GM12801 (cell line): Measurements from ENCODE around the gene SMARCD2.

ENCODE experiments used
- TF ChIP-seq, protein P1 (sequence below): IDR thresholded peaks from one replicate; pipeline ENCODE4 v1.5.1; 2011; ENCODE audit warnings: control low read depth; ENCODE audit not compliant: insufficient read length; ENCODE audit errors: extremely low read depth

SMARCD2 gene

GRCh38 chr17:63822537-63822936, 19.9 kb downstream of the SMARCD2 start:
- TF ChIP-seq, protein P1, sequence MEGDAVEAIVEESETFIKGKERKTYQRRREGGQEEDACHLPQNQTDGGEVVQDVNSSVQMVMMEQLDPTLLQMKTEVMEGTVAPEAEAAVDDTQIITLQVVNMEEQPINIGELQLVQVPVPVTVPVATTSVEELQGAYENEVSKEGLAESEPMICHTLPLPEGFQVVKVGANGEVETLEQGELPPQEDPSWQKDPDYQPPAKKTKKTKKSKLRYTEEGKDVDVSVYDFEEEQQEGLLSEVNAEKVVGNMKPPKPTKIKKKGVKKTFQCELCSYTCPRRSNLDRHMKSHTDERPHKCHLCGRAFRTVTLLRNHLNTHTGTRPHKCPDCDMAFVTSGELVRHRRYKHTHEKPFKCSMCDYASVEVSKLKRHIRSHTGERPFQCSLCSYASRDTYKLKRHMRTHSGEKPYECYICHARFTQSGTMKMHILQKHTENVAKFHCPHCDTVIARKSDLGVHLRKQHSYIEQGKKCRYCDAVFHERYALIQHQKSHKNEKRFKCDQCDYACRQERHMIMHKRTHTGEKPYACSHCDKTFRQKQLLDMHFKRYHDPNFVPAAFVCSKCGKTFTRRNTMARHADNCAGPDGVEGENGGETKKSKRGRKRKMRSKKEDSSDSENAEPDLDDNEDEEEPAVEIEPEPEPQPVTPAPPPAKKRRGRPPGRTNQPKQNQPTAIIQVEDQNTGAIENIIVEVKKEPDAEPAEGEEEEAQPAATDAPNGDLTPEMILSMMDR: no peak

- TF ChIP-seq, protein P1: no peak
Observed at GRCh38 chr17:63821804-63822203, 20.7 kb downstream of the SMARCD2 start.

- TF ChIP-seq, protein P1: no peak
Observed at GRCh38 chr17:63820963-63821561, 21.4 kb downstream of the SMARCD2 start.

GRCh38 chr17:63819585-63820537, 22.6 kb downstream of the SMARCD2 start:
- TF ChIP-seq, protein P1: no peak

DNA sequence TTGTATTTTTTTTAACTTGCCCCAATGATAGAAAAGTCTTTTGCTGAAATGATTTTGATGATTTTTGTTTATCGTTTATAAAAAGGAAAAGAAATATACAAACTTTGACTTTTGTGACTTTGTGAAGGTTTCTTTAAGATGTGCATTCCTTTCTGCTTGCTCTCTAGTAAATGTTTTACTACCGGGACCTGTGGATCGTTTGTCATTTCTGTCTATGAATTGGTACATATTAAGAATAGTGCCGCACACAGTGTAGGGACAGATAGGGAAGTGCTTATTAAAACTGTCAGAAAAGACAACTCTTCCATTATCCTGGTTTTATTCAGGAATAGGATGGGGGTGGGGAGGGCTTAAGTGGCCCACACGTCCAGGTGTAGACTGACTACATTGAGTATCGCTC, 23.4 kb downstream of the SMARCD2 start:
- TF ChIP-seq, protein P1: no peak

GRCh38 chr17:63817736-63818385, 24.6 kb downstream of the SMARCD2 start:
- TF ChIP-seq, protein P1: no peak

DNA sequence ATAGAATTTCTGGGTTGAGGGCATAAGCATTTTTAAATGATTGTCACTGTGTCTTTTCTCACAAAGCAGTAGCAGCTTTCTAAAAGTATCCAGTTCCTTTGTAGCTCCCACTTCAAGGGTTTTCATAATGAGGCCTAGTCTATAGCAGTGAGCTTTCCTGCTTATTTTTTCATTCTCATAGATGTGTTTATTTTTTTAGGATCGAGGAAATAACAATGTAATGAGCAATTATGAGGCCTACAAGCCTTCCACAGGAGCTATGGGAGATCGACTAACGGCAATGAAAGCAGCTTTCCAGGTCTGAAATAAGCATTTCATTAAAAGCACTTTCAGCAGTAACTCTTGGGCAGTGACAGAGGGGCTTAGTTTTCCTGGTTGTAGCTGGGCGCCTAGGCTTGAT, 25.8 kb downstream of the SMARCD2 start:
- TF ChIP-seq, protein P1: no peak
